ENCODE results near the gene PNPLA5.

The PNPLA5 gene

GRCh38 chr22:43838161-43838560, 53.7 kb downstream of the PNPLA5 start:
- no peak overlapping the region for H2AFZ ChIP-seq (ENCODE audit: low read length)
- no peak overlapping the region for H3K14ac ChIP-seq (ENCODE audit: low read length)
- no peak overlapping the region for H2BK12ac ChIP-seq (ENCODE audit: low read length)
- peaks cover 0 to 2% of the 10 kb centered on the region in 2 donors for H3K9me3 ChIP-seq (replicated peaks in 1 of 2; ENCODE audit: control insufficient read depth in 2 of 2, insufficient read depth in 1 of 2, low read depth in 1 of 2, low read length in 2 of 2)
- H3K27me3 ChIP-seq (ENCODE audit: control insufficient read depth in 3 of 3, insufficient read depth in 3 of 3, low read depth in 1 of 3, low read length in 3 of 3): no peaks in the 10 kb centered on the region
- no peak overlapping the region for H3K4me3 ChIP-seq (ENCODE audit: low read length in 2 of 2)
- H3K4ac ChIP-seq (ENCODE audit: low read length): no peak overlapping the region
- H2BK120ac ChIP-seq (ENCODE audit: low read depth, low read length): no peak overlapping the region
- H3K36me3 ChIP-seq (replicated peaks in 1 of 2; ENCODE audit: control insufficient read depth in 2 of 2, insufficient read depth in 2 of 2, low read length in 2 of 2): peaks cover 5 to 32% of the 10 kb centered on the region in 2 donors
- DNase-seq (ENCODE audit: low spot score): no peak
- no peak overlapping the region for H4K91ac ChIP-seq (ENCODE audit: low read depth, low read length, poor library complexity)
- H2AK5ac ChIP-seq (ENCODE audit: low read depth, low read length): no peak overlapping the region
- H3K9ac ChIP-seq (ENCODE audit: low read depth, low read length, poor library complexity): no peak overlapping the region
- no peak overlapping the region for H3K4me2 ChIP-seq (ENCODE audit: insufficient read depth, low read length, poor library complexity, severe bottlenecking)
- no peak overlapping the region for H3K27ac ChIP-seq (replicated peaks; ENCODE audit: low read length)
- peaks cover 3% of the 10 kb centered on the region for H3K79me1 ChIP-seq (ENCODE audit: low read depth, low read length)
- peak overlapping the region; percentile 65 for H3K23ac ChIP-seq (ENCODE audit: low read depth, low read length, poor library complexity)
- no peak overlapping the region for H2BK15ac ChIP-seq (ENCODE audit: low read length)
- peak overlapping the region; percentile 82 for H2BK5ac ChIP-seq (ENCODE audit: low read length)
- H4K8ac ChIP-seq (ENCODE audit: low read depth, low read length): no peak overlapping the region
- WGBS, 2 donors (ENCODE audit: extremely low coverage in 2 of 2, insufficient read length in 2 of 2, insufficient replicate concordance in 1 of 2): no CpG with 5 or more reads among the region's 10 CpGs
- H3K4me1 ChIP-seq (ENCODE audit: control insufficient read depth in 2 of 2, insufficient read depth in 1 of 2, low read depth in 1 of 2, low read length in 2 of 2): peaks cover 0 to 2% of the 10 kb centered on the region in 2 donors
- H3K18ac ChIP-seq (ENCODE audit: low read length): peak overlapping the region; percentile 57

GRCh38 chr22:43837666-43838065, 54.1 kb downstream of the PNPLA5 start:
- no peak for DNase-seq (ENCODE audit: low spot score)
- H2BK120ac ChIP-seq (ENCODE audit: low read depth, low read length): no peak overlapping the region
- H2AK5ac ChIP-seq (ENCODE audit: low read depth, low read length): no peak overlapping the region
- H3K9me3 ChIP-seq (replicated peaks in 1 of 2; ENCODE audit: control insufficient read depth in 2 of 2, insufficient read depth in 1 of 2, low read depth in 1 of 2, low read length in 2 of 2): peaks cover 0 to 2% of the 10 kb centered on the region in 2 donors
- peaks cover 5 to 32% of the 10 kb centered on the region in 2 donors for H3K36me3 ChIP-seq (replicated peaks in 1 of 2; ENCODE audit: control insufficient read depth in 2 of 2, insufficient read depth in 2 of 2, low read length in 2 of 2)
- no peak overlapping the region for H3K4me3 ChIP-seq (ENCODE audit: low read length in 2 of 2)
- peaks cover 3% of the 10 kb centered on the region for H3K79me1 ChIP-seq (ENCODE audit: low read depth, low read length)
- H3K4me2 ChIP-seq (ENCODE audit: insufficient read depth, low read length, poor library complexity, severe bottlenecking): no peak overlapping the region
- H2AFZ ChIP-seq (ENCODE audit: low read length): no peak overlapping the region
- no peak overlapping the region for H4K8ac ChIP-seq (ENCODE audit: low read depth, low read length)
- H3K27ac ChIP-seq (replicated peaks; ENCODE audit: low read length): no peak overlapping the region
- no peak overlapping the region for H3K4ac ChIP-seq (ENCODE audit: low read length)
- H2BK12ac ChIP-seq (ENCODE audit: low read length): no peak overlapping the region
- H3K4me1 ChIP-seq (ENCODE audit: control insufficient read depth in 2 of 2, insufficient read depth in 1 of 2, low read depth in 1 of 2, low read length in 2 of 2): peaks cover 0 to 2% of the 10 kb centered on the region in 2 donors
- H3K23ac ChIP-seq (ENCODE audit: low read depth, low read length, poor library complexity): peak overlapping the region; percentile 65
- H3K14ac ChIP-seq (ENCODE audit: low read length): no peak overlapping the region
- no peaks in the 10 kb centered on the region for H3K27me3 ChIP-seq (ENCODE audit: control insufficient read depth in 3 of 3, insufficient read depth in 3 of 3, low read depth in 1 of 3, low read length in 3 of 3)
- H2BK15ac ChIP-seq (ENCODE audit: low read length): no peak overlapping the region
- WGBS, 2 donors (ENCODE audit: extremely low coverage in 2 of 2, insufficient read length in 2 of 2, insufficient replicate concordance in 1 of 2): no CpG with 5 or more reads among the region's 9 CpGs
- no peak overlapping the region for H3K9ac ChIP-seq (ENCODE audit: low read depth, low read length, poor library complexity)
- no peak overlapping the region for H4K91ac ChIP-seq (ENCODE audit: low read depth, low read length, poor library complexity)
- peak overlapping the region; percentile 57 for H3K18ac ChIP-seq (ENCODE audit: low read length)
- peak overlapping the region; percentile 82 for H2BK5ac ChIP-seq (ENCODE audit: low read length)

GRCh38 chr22:43835736-43836135, 56.1 kb downstream of the PNPLA5 start:
- Histone ChIP-seq H3K9ac (ENCODE audit: low read depth, low read length, poor library complexity) (no peak overlapping the region), H2BK5ac (ENCODE audit: low read length) (no peak overlapping the region), H3K14ac (ENCODE audit: low read length) (no peak overlapping the region), H2BK120ac (ENCODE audit: low read depth, low read length) (no peak overlapping the region), H3K27me3 (ENCODE audit: control insufficient read depth in 3 of 3, insufficient read depth in 3 of 3, low read depth in 1 of 3, low read length in 3 of 3) (no peaks in the 10 kb centered on the region), H2AFZ (ENCODE audit: low read length) (no peak overlapping the region), H2AK5ac (ENCODE audit: low read depth, low read length) (no peak overlapping the region), H4K8ac (ENCODE audit: low read depth, low read length) (no peak overlapping the region), H3K4me3 (ENCODE audit: low read length in 2 of 2) (no peak overlapping the region), H3K23ac (ENCODE audit: low read depth, low read length, poor library complexity) (no peak overlapping the region), H3K4me2 (ENCODE audit: insufficient read depth, low read length, poor library complexity, severe bottlenecking) (no peak overlapping the region), H3K9me3 (replicated peaks in 1 of 2; ENCODE audit: control insufficient read depth in 2 of 2, insufficient read depth in 1 of 2, low read depth in 1 of 2, low read length in 2 of 2) (peaks cover 0 to 2% of the 10 kb centered on the region in 2 donors), H3K36me3 (replicated peaks in 1 of 2; ENCODE audit: control insufficient read depth in 2 of 2, insufficient read depth in 2 of 2, low read length in 2 of 2) (peaks cover 7 to 44% of the 10 kb centered on the region in 2 donors), H3K4ac (ENCODE audit: low read length) (no peak overlapping the region), H2BK15ac (ENCODE audit: low read length) (no peak overlapping the region), H3K27ac (replicated peaks; ENCODE audit: low read length) (no peak overlapping the region), H3K4me1 (ENCODE audit: control insufficient read depth in 2 of 2, insufficient read depth in 1 of 2, low read depth in 1 of 2, low read length in 2 of 2) (peaks cover 0 to 2% of the 10 kb centered on the region in 2 donors), H3K18ac (ENCODE audit: low read length) (no peak overlapping the region), H3K79me1 (ENCODE audit: low read depth, low read length) (peaks cover 2% of the 10 kb centered on the region), H4K91ac (ENCODE audit: low read depth, low read length, poor library complexity) (no peak overlapping the region), H2BK12ac (ENCODE audit: low read length) (no peak overlapping the region)
- no CpG with 5 or more reads among the region's 13 CpGs for WGBS, 2 donors (ENCODE audit: extremely low coverage in 2 of 2, insufficient read length in 2 of 2, insufficient replicate concordance in 1 of 2)
- no peak for DNase-seq (ENCODE audit: low spot score)

- no CpG with 5 or more reads among the region's 12 CpGs for WGBS, 2 donors (ENCODE audit: extremely low coverage in 2 of 2, insufficient read length in 2 of 2, insufficient replicate concordance in 1 of 2)
- Histone ChIP-seq H3K4me2 (ENCODE audit: insufficient read depth, low read length, poor library complexity, severe bottlenecking) (no peak overlapping the region), H3K4me1 (ENCODE audit: control insufficient read depth in 2 of 2, insufficient read depth in 1 of 2, low read depth in 1 of 2, low read length in 2 of 2) (peaks cover 0 to 2% of the 10 kb centered on the region in 2 donors), H2AFZ (ENCODE audit: low read length) (no peak overlapping the region), H3K4me3 (ENCODE audit: low read length in 2 of 2) (no peak overlapping the region), H3K9me3 (replicated peaks in 1 of 2; ENCODE audit: control insufficient read depth in 2 of 2, insufficient read depth in 1 of 2, low read depth in 1 of 2, low read length in 2 of 2) (peaks cover 0 to 2% of the 10 kb centered on the region in 2 donors), H2BK12ac (ENCODE audit: low read length) (no peak overlapping the region), H2BK5ac (ENCODE audit: low read length) (no peak overlapping the region), H3K36me3 (replicated peaks in 1 of 2; ENCODE audit: control insufficient read depth in 2 of 2, insufficient read depth in 2 of 2, low read length in 2 of 2) (peaks cover 7 to 49% of the 10 kb centered on the region in 2 donors), H3K23ac (ENCODE audit: low read depth, low read length, poor library complexity) (no peak overlapping the region), H3K4ac (ENCODE audit: low read length) (no peak overlapping the region), H3K27me3 (ENCODE audit: control insufficient read depth in 3 of 3, insufficient read depth in 3 of 3, low read depth in 1 of 3, low read length in 3 of 3) (no peaks in the 10 kb centered on the region), H3K27ac (replicated peaks; ENCODE audit: low read length) (no peak overlapping the region), H2AK5ac (ENCODE audit: low read depth, low read length) (no peak overlapping the region), H3K79me1 (ENCODE audit: low read depth, low read length) (peaks cover 2% of the 10 kb centered on the region), H3K14ac (ENCODE audit: low read length) (no peak overlapping the region), H4K8ac (ENCODE audit: low read depth, low read length) (no peak overlapping the region), H3K9ac (ENCODE audit: low read depth, low read length, poor library complexity) (no peak overlapping the region), H2BK120ac (ENCODE audit: low read depth, low read length) (no peak overlapping the region), H3K18ac (ENCODE audit: low read length) (peak overlapping the region; percentile 80), H2BK15ac (ENCODE audit: low read length) (no peak overlapping the region), H4K91ac (ENCODE audit: low read depth, low read length, poor library complexity) (no peak overlapping the region)
- no peak for DNase-seq (ENCODE audit: low spot score)
Measured at GRCh38 chr22:43835166-43835565, 56.6 kb downstream of the PNPLA5 start.

All from neuronal stem cell (in vitro differentiated cells).